K562 (cell line): ENCODE data around the gene ACTA2. TPM values are rescaled to one million over a fixed set of nuclear protein-coding genes. Genes with fewer than 3 reads are reported as not detected.

Experiments used
- AFF1 ChIP-seq, 2 experiments: fragments of 450-650 bp; IDR thresholded peaks; 2 replicates each; pipeline ENCODE4 v1.6.1; 2018; ENCODE audit warnings: mild to moderate bottlenecking in 2 of 2, low read depth in 1 of 2; ENCODE audit not compliant: partially characterized antibody in 2 of 2
- HDGF ChIP-seq: fragments of 450-650 bp; IDR thresholded peaks from 2 replicates; pipeline ENCODE4 v1.6.1; 2016
- HNRNPL ChIP-seq: fragments of 200-400 bp; formaldehyde crosslinking; IDR thresholded peaks from 2 replicates; pipeline ENCODE4 v1.6.1; 2017; ENCODE audit warnings: low read depth, mild to moderate bottlenecking, low read length
- ZNF174 ChIP-seq: fragments of 250-450 bp; sonication (Bioruptor Pico); IDR thresholded peaks from 2 replicates; pipeline ENCODE4 v1.4.0; 2020; ENCODE audit warnings: mild to moderate bottlenecking
- ZNF445 ChIP-seq: fragments of 250-450 bp; sonication (Bioruptor Pico); IDR thresholded peaks from 2 replicates; pipeline ENCODE4 v1.4.0; 2020; ENCODE audit warnings: low read depth, mild to moderate bottlenecking, moderate library complexity
- ZNF518B ChIP-seq: fragments of 250-450 bp; sonication (Bioruptor Pico); IDR thresholded peaks from 2 replicates; pipeline ENCODE4 v1.5.0; 2021; ENCODE audit warnings: mild to moderate bottlenecking, moderate library complexity
- polyA plus RNA-seq, 8 experiments: library from polyadenylated mRNA; depleted of rRNA in 4 of 8; stranded (reverse) in 5 of 8; unstranded in 3 of 8; fragments of >200 nt; fragmentation: Nextera tagmentation in 2 of 8; fragmentation: Illumina TruSeq in 1 of 8; extraction: Ambion mirVana in 2 of 8; extraction: Trizol in 1 of 8; gene quantifications; 2 replicates each; pipeline versions ENCODE4 v1.2.1 to v1.2.3, GENCODE V29; 2011 to 2014; ENCODE audit warnings: inconsistent platforms in 1 of 8, missing spikeins in 1 of 8
- total RNA-seq, 7 experiments: library from RNA; depleted of rRNA in 6 of 7; stranded (reverse); fragments of >200 nt in 6 of 7; fragmentation: Illumina TruSeq in 2 of 7; extraction: Trizol in 2 of 7; gene quantifications; 2 replicates each; pipeline versions ENCODE4 v1.2.1 to v1.2.3, GENCODE V29; 2011 to 2021; ENCODE audit warnings: low replicate concordance in 1 of 7

ACTA2 gene
- total and polyA plus RNA-seq, 9 of the 15 experiments (the other 6 are each of a cell fraction or from before 2014, with no cell fraction given) = 0.15 to 1.0 (median 0.38) TPM; not detected in 3

- TF ChIP-seq AFF1 (IDR thresholded peaks at IDR 0.05; ENCODE audit: low read depth in 1 of 2, partially characterized antibody in 2 of 2) (no peak), HDGF (no peak), ZNF518B (CRISPR knock-in tag) (no peak), ZNF445 (CRISPR knock-in tag) (no peak), ZNF174 (CRISPR knock-in tag) (no peak), HNRNPL (no peak)
These were observed 25.2 kb downstream of the ACTA2 start (continued) for GRCh38 chr10:88927416-88927690.
